ENCODE data around the gene NHLRC2.

The NHLRC2 gene

GRCh38 chr10:113922787-113923570 is 68.5 kb downstream of the NHLRC2 start:
- Mint-ChIP-seq H3K27me3 (ENCODE audit: low read depth) (peaks cover 4% of the 10 kb centered on the region), H3K4me3 (no peak overlapping the region), H3K4me1 (peaks cover 4% of the 10 kb centered on the region), H3K27ac (no peak overlapping the region), H3K36me3 (ENCODE audit: low read depth) (peaks cover under 1% of the 10 kb centered on the region), H3K9me3 (peaks cover 16% of the 10 kb centered on the region)
- no peak for TF ChIP-seq CTCF (IDR thresholded peaks at IDR 0.05; ENCODE audit: unreplicated experiment in 3 of 3)

GRCh38 chr10:113924186-113924585 is 69.7 kb downstream of the NHLRC2 start:
- H3K4me3 Mint-ChIP-seq, result no peak overlapping the region
- peaks cover 4% of the 10 kb centered on the region for H3K27me3 Mint-ChIP-seq (ENCODE audit: low read depth)
- no peak overlapping the region for H3K27ac Mint-ChIP-seq
- peaks cover 16% of the 10 kb centered on the region for H3K9me3 Mint-ChIP-seq
- no peaks in the 10 kb centered on the region for H3K36me3 Mint-ChIP-seq (ENCODE audit: low read depth)
- H3K4me1 Mint-ChIP-seq, result peaks cover 4% of the 10 kb centered on the region
- no peak for TF ChIP-seq CTCF (IDR thresholded peaks at IDR 0.05; ENCODE audit: unreplicated experiment in 3 of 3)

GRCh38 chr10:113924664-113925063 is 70.2 kb downstream of the NHLRC2 start:
- Mint-ChIP-seq H3K36me3 (ENCODE audit: low read depth) (no peaks in the 10 kb centered on the region), H3K4me1 (peaks cover 4% of the 10 kb centered on the region), H3K4me3 (no peak overlapping the region), H3K27ac (no peak overlapping the region), H3K27me3 (ENCODE audit: low read depth) (peaks cover 4% of the 10 kb centered on the region), H3K9me3 (peaks cover 16% of the 10 kb centered on the region)
- TF ChIP-seq CTCF (IDR thresholded peaks at IDR 0.05; ENCODE audit: unreplicated experiment in 3 of 3), result no peak

GRCh38 chr10:113927440-113927839 is 73.0 kb downstream of the NHLRC2 start:
- Mint-ChIP-seq H3K27ac (no peak overlapping the region), H3K9me3 (peaks cover 16% of the 10 kb centered on the region), H3K4me1 (no peaks in the 10 kb centered on the region), H3K4me3 (no peak overlapping the region), H3K36me3 (ENCODE audit: low read depth) (no peaks in the 10 kb centered on the region), H3K27me3 (ENCODE audit: low read depth) (peaks cover 4% of the 10 kb centered on the region)
- TF ChIP-seq CTCF (IDR thresholded peaks at IDR 0.05; ENCODE audit: unreplicated experiment in 3 of 3), result no peak

GRCh38 chr10:113928830-113929229 is 74.4 kb downstream of the NHLRC2 start:
- Mint-ChIP-seq H3K4me1 (no peaks in the 10 kb centered on the region), H3K27ac (no peak overlapping the region), H3K27me3 (ENCODE audit: low read depth) (peaks cover 8% of the 10 kb centered on the region), H3K9me3 (peaks cover 10% of the 10 kb centered on the region), H3K36me3 (ENCODE audit: low read depth) (no peaks in the 10 kb centered on the region), H3K4me3 (no peak overlapping the region)
- TF ChIP-seq CTCF (IDR thresholded peaks at IDR 0.05; ENCODE audit: unreplicated experiment in 3 of 3), result no peak

GRCh38 chr10:113929522-113929921 is 75.1 kb downstream of the NHLRC2 start:
- no peaks in the 10 kb centered on the region for H3K36me3 Mint-ChIP-seq (ENCODE audit: low read depth)
- TF ChIP-seq CTCF (IDR thresholded peaks at IDR 0.05; ENCODE audit: unreplicated experiment in 3 of 3), result no peak
- no peak overlapping the region for H3K4me3 Mint-ChIP-seq
- H3K9me3 Mint-ChIP-seq, result peaks cover 7% of the 10 kb centered on the region
- H3K4me1 Mint-ChIP-seq, result no peaks in the 10 kb centered on the region
- H3K27ac Mint-ChIP-seq, result no peak overlapping the region
- peaks cover 9% of the 10 kb centered on the region for H3K27me3 Mint-ChIP-seq (ENCODE audit: low read depth)
